Rectal smooth muscle tissue (tissue), 1 donor: Measurements from ENCODE around the gene TOB1.
"Not testable (repeated sequence)": the region's sequence is repeated elsewhere in the genome, so short reads cannot be mapped to it uniquely, and the experiment has no call there.

Experiments
- H3K27ac ChIP-seq: one replicate; pipeline ENCODE4 v1.7.0; 2013; ENCODE audit warnings: low read depth, low read length, inconsistent platforms
- H3K27me3 ChIP-seq: one replicate; pipeline ENCODE4 v1.7.0; 2013; ENCODE audit warnings: low read length; ENCODE audit not compliant: control insufficient read depth, insufficient read depth
- H3K36me3 ChIP-seq: one replicate; pipeline ENCODE4 v1.7.0; 2013; ENCODE audit warnings: low read length; ENCODE audit not compliant: control insufficient read depth, insufficient read depth
- H3K4me1 ChIP-seq: one replicate; pipeline ENCODE4 v1.7.0; 2013; ENCODE audit warnings: low read length; ENCODE audit not compliant: control insufficient read depth, insufficient read depth
- H3K4me3 ChIP-seq: one replicate; pipeline ENCODE4 v1.7.0; 2013; ENCODE audit warnings: low read length
- H3K9ac ChIP-seq: one replicate; pipeline ENCODE4 v1.7.0; 2013; ENCODE audit warnings: low read length

TOB1 gene

DNA sequence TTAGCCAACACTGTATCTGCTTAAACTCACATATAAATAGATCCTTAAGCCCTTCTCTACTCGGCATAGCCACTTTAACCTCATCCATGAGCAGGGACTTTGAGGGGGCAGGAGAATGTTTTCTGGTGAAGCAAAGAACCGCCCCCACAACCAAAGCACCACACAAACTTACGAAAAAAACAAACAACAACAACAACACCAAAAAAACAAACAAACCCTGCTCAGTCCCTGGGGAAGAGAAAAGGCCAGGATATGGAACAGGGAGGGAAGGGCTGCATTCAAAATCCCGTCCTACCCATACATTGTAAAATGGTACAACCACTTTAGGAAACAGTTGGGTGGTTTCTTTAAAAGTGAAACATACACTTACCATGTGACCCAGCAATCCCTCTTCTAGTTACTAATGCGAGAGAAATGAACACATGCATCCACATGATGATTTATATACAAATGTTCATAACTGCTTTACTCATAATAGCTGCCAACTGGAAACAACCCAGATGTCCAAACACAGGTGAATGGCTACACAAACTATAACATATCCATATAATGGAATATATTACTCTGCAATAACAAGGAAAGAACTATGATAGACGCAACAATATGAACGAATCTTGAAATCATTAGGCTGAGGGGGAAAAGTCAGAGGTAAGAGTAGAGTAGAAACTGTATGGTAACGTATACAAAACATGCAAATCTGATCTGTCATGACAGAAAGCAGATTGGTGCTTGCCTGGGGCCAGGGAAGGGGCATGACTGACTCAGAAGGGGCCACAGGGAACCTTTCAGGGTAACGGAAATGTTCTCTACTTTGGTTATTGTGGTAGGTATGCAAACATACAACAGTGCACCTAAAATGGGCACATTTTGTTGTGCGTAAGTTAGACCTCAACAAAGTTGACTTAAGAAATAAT lies 37.7 kb upstream of the TOB1 start:
- Histone ChIP-seq H3K36me3 (no peaks in the 10 kb centered on the region), H3K9ac (no peak overlapping the region), H3K27me3 (no peaks in the 10 kb centered on the region), H3K4me1 (peaks cover 31% of the 10 kb centered on the region), H3K27ac (peak overlapping the region; percentile 97), H3K4me3 (peak overlapping the region; percentile 9)

DNA sequence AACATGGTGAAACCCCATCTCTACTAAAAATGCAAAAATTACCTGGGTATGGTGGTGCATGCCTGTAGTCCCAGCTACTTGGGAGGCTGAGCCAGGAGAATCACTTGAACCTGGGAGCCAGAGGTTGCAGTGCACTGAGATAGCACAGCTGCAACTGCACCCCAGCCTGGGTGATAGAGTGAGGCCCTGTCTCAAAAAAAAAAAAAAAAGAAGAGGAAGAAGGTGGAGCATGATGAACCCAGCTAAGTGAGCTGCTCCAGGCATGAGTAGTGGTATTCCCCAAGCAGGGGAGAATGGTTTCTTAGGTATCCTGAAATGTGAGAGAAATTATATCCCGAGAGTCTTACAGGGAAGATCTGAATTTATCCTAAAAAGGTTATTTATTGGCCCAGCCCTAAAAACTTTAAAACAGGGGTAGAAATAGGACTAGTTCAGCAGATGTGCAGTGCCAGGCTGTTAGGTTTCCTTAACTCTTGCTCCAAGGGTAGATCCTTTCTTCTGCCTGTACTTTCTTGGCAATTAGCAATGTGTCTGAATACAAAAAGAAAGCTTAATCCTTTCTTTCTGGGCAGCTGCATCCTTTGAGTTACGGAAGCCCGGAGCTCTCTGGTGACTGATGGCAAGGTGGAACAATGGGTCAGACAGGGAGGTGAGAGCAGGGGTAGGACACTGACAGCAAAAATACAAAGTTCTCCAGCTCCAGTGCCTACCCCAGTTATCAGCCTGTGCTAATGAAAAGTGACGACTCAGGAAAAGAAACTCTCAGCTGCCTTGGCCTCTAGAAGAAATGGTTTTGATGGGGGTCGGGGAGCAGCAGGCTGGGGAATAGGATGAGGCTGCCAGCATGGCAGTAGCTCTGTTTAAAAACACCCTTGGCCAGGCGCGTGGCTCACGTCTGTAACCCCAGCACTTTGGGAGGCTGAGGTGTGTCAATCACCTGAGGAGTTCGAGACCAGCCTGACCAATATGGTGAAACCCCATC lies 36.5 kb upstream of the TOB1 start:
- Histone ChIP-seq H3K4me1 (peaks cover 31% of the 10 kb centered on the region), H3K27ac (peak overlapping the region; percentile 97), H3K27me3 (no peaks in the 10 kb centered on the region), H3K36me3 (no peaks in the 10 kb centered on the region), H3K4me3 (no peak overlapping the region), H3K9ac (no peak overlapping the region)

DNA sequence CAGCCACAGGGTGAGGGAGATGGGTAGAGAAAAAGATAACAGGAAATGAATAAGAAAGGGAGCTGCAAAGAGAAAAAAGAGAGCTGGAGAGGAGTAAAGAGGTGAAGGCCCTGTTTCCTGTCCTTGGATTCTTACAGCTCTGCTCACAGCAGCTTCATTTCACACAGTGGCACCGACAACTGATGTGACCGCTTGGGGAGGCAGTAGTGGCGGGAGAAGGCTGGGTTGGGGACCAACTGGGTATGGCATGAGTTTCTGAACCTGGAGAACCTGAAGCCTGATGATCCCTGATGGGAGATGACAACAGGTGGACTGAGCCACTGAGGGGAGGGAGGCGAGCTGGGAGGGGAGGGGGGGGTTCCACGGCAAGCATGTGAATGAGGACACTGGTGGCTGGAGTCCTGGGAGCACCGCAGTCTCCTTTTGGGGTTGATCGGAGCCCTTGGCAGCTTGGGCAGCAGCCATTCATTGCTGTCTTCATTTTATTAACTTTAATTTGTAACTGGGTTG lies 34.3 kb upstream of the TOB1 start:
- Histone ChIP-seq H3K27me3 (no peaks in the 10 kb centered on the region), H3K9ac (no peak overlapping the region), H3K27ac (no peak overlapping the region), H3K36me3 (no peaks in the 10 kb centered on the region), H3K4me1 (peaks cover 21% of the 10 kb centered on the region), H3K4me3 (no peak overlapping the region)

DNA sequence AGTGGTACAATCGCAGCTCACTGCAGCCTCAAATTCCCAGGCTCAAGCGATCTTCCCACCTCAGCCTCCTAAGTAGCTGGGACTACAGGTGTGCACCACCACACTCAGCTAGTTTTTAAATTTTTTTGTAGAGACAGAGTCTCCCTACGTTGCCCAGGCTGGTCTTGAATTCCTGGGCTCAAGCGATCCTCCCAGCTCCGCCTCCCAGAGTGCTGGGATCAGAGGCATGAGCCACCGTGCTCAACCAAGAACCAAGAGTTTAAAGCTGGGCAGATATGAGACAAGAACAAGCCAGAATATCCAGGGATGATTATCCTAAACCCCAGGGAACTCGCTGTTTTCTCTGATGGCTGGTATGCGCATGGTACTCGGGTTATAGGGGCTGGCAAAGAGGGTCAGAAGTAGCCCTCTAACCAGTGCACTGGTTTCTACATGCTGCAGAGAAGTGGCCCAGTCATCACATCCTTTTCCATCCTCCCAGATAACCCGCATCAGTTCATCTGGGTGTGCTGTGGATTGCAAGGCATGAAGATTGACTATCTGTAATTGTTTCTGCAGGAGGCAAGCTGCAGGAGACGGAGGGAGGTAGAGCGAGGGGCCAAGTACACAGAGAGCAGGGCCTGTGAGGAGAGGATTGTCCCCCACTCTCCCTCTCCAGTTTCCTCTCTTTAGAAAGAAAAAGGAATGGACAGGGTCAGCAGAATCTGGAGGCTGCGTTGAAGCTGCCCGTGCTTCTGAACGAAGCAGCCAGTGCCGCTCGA lies 33.6 kb upstream of the TOB1 start:
- Histone ChIP-seq H3K4me1 (peaks cover 14% of the 10 kb centered on the region), H3K36me3 (no peaks in the 10 kb centered on the region), H3K27ac (no peak overlapping the region), H3K9ac (no peak overlapping the region), H3K27me3 (no peaks in the 10 kb centered on the region), H3K4me3 (no peak overlapping the region)

DNA sequence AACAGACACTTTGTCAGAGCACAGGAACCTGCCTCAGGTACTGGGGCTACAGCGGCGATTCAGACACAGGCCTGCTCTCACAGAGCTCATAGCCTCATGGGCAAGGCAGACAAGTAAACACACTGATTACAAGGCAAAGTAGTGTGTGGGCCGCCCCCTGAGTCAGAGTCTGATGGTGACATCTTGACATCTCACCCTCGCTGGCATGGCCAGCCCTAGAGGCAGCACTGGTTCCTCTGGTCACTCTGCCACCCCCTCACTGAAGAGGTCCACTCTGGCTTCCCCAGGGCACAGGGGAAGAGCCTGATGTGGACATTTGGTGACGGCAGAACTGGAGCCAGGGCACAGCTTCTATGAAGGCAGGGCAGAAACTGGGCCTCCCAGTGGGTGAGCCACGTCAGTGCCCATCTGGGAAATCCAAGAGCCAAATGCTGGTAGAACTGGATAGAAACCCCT lies 32.9 kb upstream of the TOB1 start:
- no peak overlapping the region for H3K9ac ChIP-seq
- H3K27me3 ChIP-seq = no peaks in the 10 kb centered on the region
- peaks cover 7% of the 10 kb centered on the region for H3K4me1 ChIP-seq
- H3K36me3 ChIP-seq = no peaks in the 10 kb centered on the region
- no peak overlapping the region for H3K4me3 ChIP-seq
- H3K27ac ChIP-seq = no peak overlapping the region

DNA sequence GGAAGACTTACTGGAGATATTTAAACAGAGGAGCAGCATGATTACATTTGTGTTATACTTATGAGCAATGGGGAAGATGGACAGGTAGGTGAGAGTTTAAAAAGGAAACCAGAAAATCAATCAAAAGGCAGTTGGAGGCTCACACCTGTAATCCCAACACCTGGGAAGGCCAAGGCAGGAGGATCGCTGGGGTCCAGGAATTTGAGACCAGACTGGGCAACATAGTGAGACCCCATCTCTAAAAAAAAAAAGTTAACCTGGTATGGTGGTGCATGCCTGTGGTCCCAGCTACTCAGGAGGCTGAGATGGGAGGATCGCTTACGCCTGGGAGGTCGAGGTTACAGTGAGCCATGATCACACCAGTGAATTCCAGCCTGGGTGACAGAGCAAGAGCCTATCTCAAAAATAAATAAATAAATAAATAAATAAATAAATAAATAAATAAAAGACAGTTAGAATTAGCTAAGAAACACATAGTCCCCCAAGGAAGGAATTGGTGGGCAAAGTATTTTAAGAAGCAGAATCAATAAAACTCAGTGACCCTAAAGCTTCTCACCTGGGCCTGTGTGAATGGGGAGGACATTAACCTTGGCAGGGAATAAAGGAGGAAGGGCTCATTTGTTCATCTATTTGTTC lies 32.3 kb upstream of the TOB1 start:
- Histone ChIP-seq H3K4me1 (peaks cover 5% of the 10 kb centered on the region), H3K36me3 (no peaks in the 10 kb centered on the region), H3K4me3 (no peak overlapping the region), H3K27me3 (no peaks in the 10 kb centered on the region), H3K9ac (no peak overlapping the region), H3K27ac (no peak overlapping the region)

DNA sequence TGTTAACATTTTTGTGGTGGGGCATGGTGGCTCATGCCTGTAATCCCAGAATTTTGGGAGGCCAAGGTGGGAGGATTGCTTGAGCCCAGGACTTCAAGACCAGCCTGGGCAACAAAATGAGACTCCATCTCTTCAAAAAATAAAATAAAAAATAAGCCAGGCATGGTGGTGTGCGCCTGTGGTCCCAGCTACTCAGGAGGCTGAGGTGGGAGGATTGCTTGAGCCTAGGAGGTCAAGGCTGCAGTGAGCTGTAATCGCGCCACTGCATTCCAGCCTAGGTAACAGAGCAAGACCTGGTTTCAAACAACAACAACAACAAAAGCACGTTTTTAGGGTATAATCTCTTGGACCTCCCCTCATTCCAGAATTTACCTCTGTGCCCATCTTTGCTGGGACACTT lies 28.4 kb upstream of the TOB1 start:
- H3K4me3 ChIP-seq, H3K27ac ChIP-seq, H3K4me1 ChIP-seq, H3K9ac ChIP-seq, H3K27me3 ChIP-seq, H3K36me3 ChIP-seq: not testable (repeated sequence)

DNA sequence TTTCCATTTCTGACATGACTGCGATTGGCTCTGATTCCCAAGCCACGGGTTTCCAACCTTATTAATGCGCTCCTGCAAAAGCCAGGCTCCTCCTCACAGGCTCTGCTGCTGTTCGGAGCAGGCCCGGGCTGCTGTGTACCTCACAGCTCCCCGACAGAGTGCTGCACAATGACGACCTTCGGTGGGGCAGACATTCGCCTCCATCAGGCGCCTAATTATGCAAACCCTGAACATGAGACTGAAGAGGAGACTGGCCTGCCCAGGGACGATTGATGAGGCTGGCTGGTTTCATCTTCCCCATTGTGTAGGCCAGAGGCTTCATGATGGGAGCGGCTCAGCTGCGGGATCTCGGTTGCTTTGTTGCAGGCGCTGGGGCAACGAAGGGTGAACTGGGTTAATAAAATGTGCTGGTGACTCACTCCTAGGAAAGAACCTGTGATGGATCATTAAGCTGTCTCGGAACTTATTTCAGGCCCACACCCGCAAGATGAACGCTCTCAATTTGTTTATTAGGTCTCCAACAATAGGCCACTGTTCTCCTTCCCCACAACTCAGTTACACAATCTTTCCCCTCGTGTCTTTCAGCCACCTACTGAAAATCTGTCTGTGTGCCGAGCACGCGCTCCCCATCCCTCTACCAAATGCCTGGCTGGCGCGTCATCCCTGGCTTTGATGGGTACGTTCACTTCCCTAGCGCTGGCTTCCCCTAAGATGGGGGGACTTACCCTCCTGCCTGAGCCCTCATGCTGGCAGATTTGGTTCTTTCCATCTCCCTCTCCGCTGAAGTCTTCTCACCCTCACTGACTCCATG lies 27.2 kb upstream of the TOB1 start:
- Histone ChIP-seq H3K9ac (no peak overlapping the region), H3K4me1 (peaks cover 9% of the 10 kb centered on the region), H3K36me3 (no peaks in the 10 kb centered on the region), H3K27me3 (no peaks in the 10 kb centered on the region), H3K4me3 (no peak overlapping the region), H3K27ac (peak overlapping the region; percentile 88)

DNA sequence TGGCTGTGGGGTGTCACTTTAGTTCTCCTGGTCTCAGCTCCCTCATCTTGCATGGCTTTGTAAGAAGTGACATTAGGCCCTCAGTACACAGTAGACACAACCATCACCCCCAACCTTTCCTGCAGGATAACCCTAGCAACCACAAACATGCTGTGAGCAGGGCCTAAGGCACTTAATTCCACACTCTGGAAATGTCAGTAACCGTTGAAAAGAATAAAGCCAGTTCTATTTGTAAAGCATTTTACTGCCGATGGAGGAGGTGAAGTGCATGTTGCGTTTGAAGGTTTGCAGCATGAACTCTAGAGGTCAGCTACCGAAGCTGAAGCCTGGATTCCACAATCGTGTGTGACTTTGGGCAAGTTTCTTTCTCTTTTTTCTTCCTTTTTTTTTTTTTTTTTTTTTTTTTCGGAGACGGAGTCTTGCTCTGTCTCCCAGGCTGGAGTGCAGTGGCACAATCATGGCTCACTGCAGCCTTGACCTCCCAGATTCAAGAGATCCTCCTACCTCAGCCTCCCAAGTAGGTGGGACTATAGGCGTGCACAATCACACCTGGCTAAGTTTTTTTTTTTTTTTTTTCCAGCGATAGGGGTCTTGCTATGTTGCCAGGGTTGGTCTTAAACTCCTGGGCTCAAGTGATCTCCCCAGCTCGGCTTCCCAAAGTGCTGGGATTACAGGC lies 26.1 kb upstream of the TOB1 start:
- Histone ChIP-seq H3K27me3 (no peaks in the 10 kb centered on the region), H3K4me3 (no peak overlapping the region), H3K36me3 (no peaks in the 10 kb centered on the region), H3K27ac (no peak overlapping the region), H3K9ac (no peak overlapping the region), H3K4me1 (peaks cover 9% of the 10 kb centered on the region)

DNA sequence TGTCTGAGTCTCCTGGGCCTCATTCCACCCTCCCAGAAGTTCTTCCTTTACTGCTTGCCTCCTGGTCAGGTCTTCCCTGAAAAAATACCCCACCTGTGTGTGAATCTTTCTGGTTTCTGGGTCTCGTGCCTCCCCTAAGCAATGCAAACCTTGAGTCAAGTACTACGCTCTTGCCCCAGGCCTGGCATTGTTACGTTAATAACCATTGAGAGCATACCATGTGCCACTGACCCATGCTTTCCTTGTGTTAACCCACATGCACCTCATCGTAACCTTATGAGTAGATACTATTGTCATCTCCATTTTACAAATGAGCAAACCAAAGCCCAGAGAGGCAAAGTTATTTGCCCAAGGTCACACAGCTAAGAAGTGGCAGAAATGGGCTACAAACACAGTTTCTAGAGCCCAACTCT lies 25.4 kb upstream of the TOB1 start:
- Histone ChIP-seq H3K27ac (no peak overlapping the region), H3K4me3 (no peak overlapping the region), H3K4me1 (peaks cover 9% of the 10 kb centered on the region), H3K9ac (no peak overlapping the region), H3K36me3 (no peaks in the 10 kb centered on the region), H3K27me3 (no peaks in the 10 kb centered on the region)
